ENCODE measurements around the gene FAM168A.

FAM168A gene

DNA sequence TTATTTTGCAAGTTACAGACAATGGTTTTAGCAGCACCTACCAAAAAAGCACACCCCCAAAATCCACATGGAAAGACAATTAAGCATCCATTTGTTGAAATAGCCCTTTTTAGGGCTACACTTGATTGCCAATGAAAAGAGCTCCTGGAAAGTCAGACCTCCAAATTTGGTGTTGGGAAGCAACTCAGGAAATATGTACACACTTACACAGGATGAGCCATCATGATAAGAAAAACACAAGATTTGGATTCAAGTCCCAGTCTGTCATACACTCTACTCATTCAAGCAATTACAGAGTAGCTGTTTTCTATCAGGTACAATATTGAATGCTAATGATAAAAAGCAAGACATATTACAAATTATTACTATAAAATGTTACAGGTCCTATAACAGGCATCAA is 31.5 kb downstream of the FAM168A start:
- no peak for DNase-seq
- H3K4me2 ChIP-seq (ENCODE audit: low read depth, low read length), result no peak overlapping the region
- no peak overlapping the region for H3K9ac ChIP-seq (ENCODE audit: low read length)
- H3K79me2 ChIP-seq (ENCODE audit: low read length), result no peaks in the 10 kb centered on the region
- no peaks in the 10 kb centered on the region for H3K36me3 ChIP-seq (replicated peaks; ENCODE audit: insufficient read depth, low read length)
- H3K4me3 ChIP-seq (ENCODE audit: low read length), result no peak overlapping the region
- H3K4me1 ChIP-seq (ENCODE audit: low read length), result no peaks in the 10 kb centered on the region
- H4K20me1 ChIP-seq (ENCODE audit: insufficient read depth, low read length), result no peaks in the 10 kb centered on the region
- TF ChIP-seq EZH2phosphoT487 (IDR thresholded peaks at IDR 0.05; ENCODE audit: low read length) (no peak), CTCF (IDR thresholded peaks at IDR 0.05; ENCODE audit: low read length) (no peak), EZH2 (optimal IDR thresholded peaks at IDR 0.05; ENCODE audit: low read depth, low read length) (no peak)
- H2AFZ ChIP-seq (ENCODE audit: low read length), result no peak overlapping the region
- H3K27ac ChIP-seq (ENCODE audit: low read length), result no peak overlapping the region
- H3K9me2 ChIP-seq (replicated peaks; ENCODE audit: insufficient read depth, low read length), result no peaks in the 10 kb centered on the region
- no peaks in the 10 kb centered on the region for H3K27me3 ChIP-seq (replicated peaks; ENCODE audit: insufficient read depth, low read length)
- no peaks in the 10 kb centered on the region for H3F3A ChIP-seq (ENCODE audit: insufficient read depth, low read length)
- H3K9me3 ChIP-seq (replicated peaks; ENCODE audit: insufficient read depth, low read length), result no peaks in the 10 kb centered on the region

- H3K9me3 ChIP-seq (replicated peaks; ENCODE audit: insufficient read depth, low read length), result no peaks in the 10 kb centered on the region
- H3F3A ChIP-seq (ENCODE audit: insufficient read depth, low read length), result no peaks in the 10 kb centered on the region
- no peak overlapping the region for H3K27ac ChIP-seq (ENCODE audit: low read length)
- H3K36me3 ChIP-seq (replicated peaks; ENCODE audit: insufficient read depth, low read length), result no peaks in the 10 kb centered on the region
- H3K4me1 ChIP-seq (ENCODE audit: low read length), result no peaks in the 10 kb centered on the region
- DNase-seq, result no peak
- no peaks in the 10 kb centered on the region for H3K27me3 ChIP-seq (replicated peaks; ENCODE audit: insufficient read depth, low read length)
- H3K79me2 ChIP-seq (ENCODE audit: low read length), result no peaks in the 10 kb centered on the region
- H4K20me1 ChIP-seq (ENCODE audit: insufficient read depth, low read length), result no peaks in the 10 kb centered on the region
- H3K4me2 ChIP-seq (ENCODE audit: low read depth, low read length), result no peak overlapping the region
- no peak overlapping the region for H3K4me3 ChIP-seq (ENCODE audit: low read length)
- H3K9me2 ChIP-seq (replicated peaks; ENCODE audit: insufficient read depth, low read length), result no peaks in the 10 kb centered on the region
- no peak for TF ChIP-seq CTCF (IDR thresholded peaks at IDR 0.05; ENCODE audit: low read length)
- no peak for TF ChIP-seq EZH2 (optimal IDR thresholded peaks at IDR 0.05; ENCODE audit: low read depth, low read length)
- TF ChIP-seq EZH2phosphoT487 (IDR thresholded peaks at IDR 0.05; ENCODE audit: low read length), result no peak
- no peak overlapping the region for H3K9ac ChIP-seq (ENCODE audit: low read length)
- H2AFZ ChIP-seq (ENCODE audit: low read length), result no peak overlapping the region
These were observed 32.1 kb downstream of the FAM168A start for GRCh38 chr11:73565804-73566203.

DNA sequence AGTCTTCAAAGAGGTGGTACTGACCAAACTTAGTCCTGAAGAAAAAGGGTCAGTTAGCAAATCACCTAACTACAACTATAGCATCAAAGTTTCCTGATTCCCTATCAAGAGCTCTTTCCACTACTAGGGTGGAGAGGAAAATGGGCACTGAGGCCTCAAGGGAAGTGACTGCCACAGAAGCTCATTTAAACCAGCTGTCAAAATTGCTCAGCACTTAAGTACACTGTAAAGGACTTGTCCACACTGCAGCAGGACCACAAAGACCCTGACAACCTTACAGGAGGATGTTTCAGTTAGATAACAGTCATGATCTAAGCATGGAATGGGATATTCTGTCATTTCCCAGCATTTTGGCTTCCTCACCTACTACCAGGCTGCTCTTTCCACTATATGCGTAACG is 33.0 kb downstream of the FAM168A start:
- no peak overlapping the region for H3K4me2 ChIP-seq (ENCODE audit: low read depth, low read length)
- H3K9me3 ChIP-seq (replicated peaks; ENCODE audit: insufficient read depth, low read length), result no peaks in the 10 kb centered on the region
- H2AFZ ChIP-seq (ENCODE audit: low read length), result no peak overlapping the region
- H3K27ac ChIP-seq (ENCODE audit: low read length), result no peak overlapping the region
- H3K4me3 ChIP-seq (ENCODE audit: low read length), result no peak overlapping the region
- no peaks in the 10 kb centered on the region for H3K79me2 ChIP-seq (ENCODE audit: low read length)
- no peaks in the 10 kb centered on the region for H3K27me3 ChIP-seq (replicated peaks; ENCODE audit: insufficient read depth, low read length)
- no peaks in the 10 kb centered on the region for H3K9me2 ChIP-seq (replicated peaks; ENCODE audit: insufficient read depth, low read length)
- H3K4me1 ChIP-seq (ENCODE audit: low read length), result no peaks in the 10 kb centered on the region
- H3K9ac ChIP-seq (ENCODE audit: low read length), result no peak overlapping the region
- no peak for DNase-seq
- TF ChIP-seq EZH2 (optimal IDR thresholded peaks at IDR 0.05; ENCODE audit: low read depth, low read length) (no peak), EZH2phosphoT487 (IDR thresholded peaks at IDR 0.05; ENCODE audit: low read length) (no peak), CTCF (IDR thresholded peaks at IDR 0.05; ENCODE audit: low read length) (no peak)
- H3K36me3 ChIP-seq (replicated peaks; ENCODE audit: insufficient read depth, low read length), result no peaks in the 10 kb centered on the region
- no peaks in the 10 kb centered on the region for H3F3A ChIP-seq (ENCODE audit: insufficient read depth, low read length)
- no peaks in the 10 kb centered on the region for H4K20me1 ChIP-seq (ENCODE audit: insufficient read depth, low read length)
